ENCODE data around the gene EFHC1.

EFHC1 gene

DNA sequence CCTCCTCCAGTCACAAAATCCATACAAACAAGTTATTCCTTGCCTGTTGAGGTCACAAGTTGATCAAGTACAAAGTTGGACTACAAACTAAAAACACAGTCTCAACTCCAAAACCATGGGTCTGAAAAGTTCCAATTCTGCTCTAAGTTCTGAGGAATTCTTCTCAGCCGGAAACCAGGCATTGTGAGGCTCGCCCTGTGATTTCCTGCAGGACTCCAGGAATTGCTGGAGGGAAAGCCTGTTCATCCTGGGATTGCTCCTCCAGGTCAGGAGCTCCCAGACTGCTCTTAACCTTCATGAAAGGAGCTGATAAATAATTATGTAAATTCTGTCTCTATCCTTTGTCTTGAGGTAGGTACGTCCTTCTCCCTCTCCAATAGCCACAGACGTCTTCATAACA is 148.2 kb downstream of the EFHC1 start:
- TF ChIP-seq CSDC2 (CRISPR knock-in tag; IDR thresholded peaks at IDR 0.05) (no peak), BACH2 (CRISPR knock-in tag; IDR thresholded peaks at IDR 0.05; ENCODE audit: borderline replicate concordance) (no peak), TCF4 (CRISPR knock-in tag; IDR thresholded peaks at IDR 0.05; ENCODE audit: borderline replicate concordance) (no peak), ZNF70 (CRISPR knock-in tag; IDR thresholded peaks at IDR 0.05) (no peak), GLIS3 (CRISPR knock-in tag; IDR thresholded peaks at IDR 0.05) (no peak), ISL1 (CRISPR knock-in tag; IDR thresholded peaks at IDR 0.05) (no peak), ZC3H10 (CRISPR knock-in tag; IDR thresholded peaks at IDR 0.05) (no peak), ESRRG (CRISPR knock-in tag; IDR thresholded peaks at IDR 0.05) (no peak), ZNF8 (CRISPR knock-in tag; IDR thresholded peaks at IDR 0.05) (no peak)
- TF ChIP-seq, protein P1, sequence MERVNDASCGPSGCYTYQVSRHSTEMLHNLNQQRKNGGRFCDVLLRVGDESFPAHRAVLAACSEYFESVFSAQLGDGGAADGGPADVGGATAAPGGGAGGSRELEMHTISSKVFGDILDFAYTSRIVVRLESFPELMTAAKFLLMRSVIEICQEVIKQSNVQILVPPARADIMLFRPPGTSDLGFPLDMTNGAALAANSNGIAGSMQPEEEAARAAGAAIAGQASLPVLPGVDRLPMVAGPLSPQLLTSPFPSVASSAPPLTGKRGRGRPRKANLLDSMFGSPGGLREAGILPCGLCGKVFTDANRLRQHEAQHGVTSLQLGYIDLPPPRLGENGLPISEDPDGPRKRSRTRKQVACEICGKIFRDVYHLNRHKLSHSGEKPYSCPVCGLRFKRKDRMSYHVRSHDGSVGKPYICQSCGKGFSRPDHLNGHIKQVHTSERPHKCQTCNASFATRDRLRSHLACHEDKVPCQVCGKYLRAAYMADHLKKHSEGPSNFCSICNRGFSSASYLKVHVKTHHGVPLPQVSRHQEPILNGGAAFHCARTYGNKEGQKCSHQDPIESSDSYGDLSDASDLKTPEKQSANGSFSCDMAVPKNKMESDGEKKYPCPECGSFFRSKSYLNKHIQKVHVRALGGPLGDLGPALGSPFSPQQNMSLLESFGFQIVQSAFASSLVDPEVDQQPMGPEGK (CRISPR knock-in tag; IDR thresholded peaks at IDR 0.05; ENCODE audit: borderline replicate concordance): no peak
- ATAC-seq: no peak

DNA sequence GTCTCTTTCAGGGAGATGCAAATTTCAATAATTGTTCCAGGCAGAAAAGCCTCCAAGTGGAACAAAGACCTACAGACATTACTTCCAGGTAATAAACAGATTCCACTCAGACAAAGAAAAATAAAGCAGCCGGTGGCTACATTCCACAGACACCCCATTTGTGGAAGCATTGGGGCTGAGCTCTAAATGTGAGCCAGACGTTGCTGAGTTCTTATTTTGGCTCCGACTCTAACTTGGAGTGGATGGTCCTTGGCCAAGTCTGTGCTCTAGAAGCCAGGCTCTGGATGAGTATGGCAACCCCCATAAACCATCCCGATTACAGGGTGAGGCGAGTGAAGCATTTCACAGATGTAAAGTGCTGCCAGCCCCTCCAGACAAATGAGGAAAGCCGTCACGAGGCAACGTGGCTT is 150.2 kb downstream of the EFHC1 start:
- peak; percentile 52 for ATAC-seq
- TF ChIP-seq, protein P2, sequence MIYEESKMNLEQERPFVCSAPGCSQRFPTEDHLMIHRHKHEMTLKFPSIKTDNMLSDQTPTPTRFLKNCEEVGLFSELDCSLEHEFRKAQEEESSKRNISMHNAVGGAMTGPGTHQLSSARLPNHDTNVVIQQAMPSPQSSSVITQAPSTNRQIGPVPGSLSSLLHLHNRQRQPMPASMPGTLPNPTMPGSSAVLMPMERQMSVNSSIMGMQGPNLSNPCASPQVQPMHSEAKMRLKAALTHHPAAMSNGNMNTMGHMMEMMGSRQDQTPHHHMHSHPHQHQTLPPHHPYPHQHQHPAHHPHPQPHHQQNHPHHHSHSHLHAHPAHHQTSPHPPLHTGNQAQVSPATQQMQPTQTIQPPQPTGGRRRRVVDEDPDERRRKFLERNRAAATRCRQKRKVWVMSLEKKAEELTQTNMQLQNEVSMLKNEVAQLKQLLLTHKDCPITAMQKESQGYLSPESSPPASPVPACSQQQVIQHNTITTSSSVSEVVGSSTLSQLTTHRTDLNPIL (CRISPR knock-in tag; IDR thresholded peaks at IDR 0.05; ENCODE audit: low read depth): no peak
- TF ChIP-seq ZC3H10 (CRISPR knock-in tag; IDR thresholded peaks at IDR 0.05): no peak
- TF ChIP-seq, protein P3, sequence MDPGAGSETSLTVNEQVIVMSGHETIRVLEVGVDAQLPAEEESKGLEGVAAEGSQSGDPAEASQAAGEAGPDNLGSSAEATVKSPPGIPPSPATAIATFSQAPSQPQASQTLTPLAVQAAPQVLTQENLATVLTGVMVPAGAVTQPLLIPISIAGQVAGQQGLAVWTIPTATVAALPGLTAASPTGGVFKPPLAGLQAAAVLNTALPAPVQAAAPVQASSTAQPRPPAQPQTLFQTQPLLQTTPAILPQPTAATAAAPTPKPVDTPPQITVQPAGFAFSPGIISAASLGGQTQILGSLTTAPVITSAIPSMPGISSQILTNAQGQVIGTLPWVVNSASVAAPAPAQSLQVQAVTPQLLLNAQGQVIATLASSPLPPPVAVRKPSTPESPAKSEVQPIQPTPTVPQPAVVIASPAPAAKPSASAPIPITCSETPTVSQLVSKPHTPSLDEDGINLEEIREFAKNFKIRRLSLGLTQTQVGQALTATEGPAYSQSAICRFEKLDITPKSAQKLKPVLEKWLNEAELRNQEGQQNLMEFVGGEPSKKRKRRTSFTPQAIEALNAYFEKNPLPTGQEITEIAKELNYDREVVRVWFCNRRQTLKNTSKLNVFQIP (CRISPR knock-in tag; IDR thresholded peaks at IDR 0.05; ENCODE audit: borderline replicate concordance, low read depth): no peak
- no peak for TF ChIP-seq ARNTL (CRISPR knock-in tag; IDR thresholded peaks at IDR 0.05; ENCODE audit: borderline replicate concordance, low read depth)
- no peak for TF ChIP-seq ZNF565 (CRISPR knock-in tag; conservative IDR thresholded peaks at IDR 0.05; ENCODE audit: low read depth)
- TF ChIP-seq, protein P4, sequence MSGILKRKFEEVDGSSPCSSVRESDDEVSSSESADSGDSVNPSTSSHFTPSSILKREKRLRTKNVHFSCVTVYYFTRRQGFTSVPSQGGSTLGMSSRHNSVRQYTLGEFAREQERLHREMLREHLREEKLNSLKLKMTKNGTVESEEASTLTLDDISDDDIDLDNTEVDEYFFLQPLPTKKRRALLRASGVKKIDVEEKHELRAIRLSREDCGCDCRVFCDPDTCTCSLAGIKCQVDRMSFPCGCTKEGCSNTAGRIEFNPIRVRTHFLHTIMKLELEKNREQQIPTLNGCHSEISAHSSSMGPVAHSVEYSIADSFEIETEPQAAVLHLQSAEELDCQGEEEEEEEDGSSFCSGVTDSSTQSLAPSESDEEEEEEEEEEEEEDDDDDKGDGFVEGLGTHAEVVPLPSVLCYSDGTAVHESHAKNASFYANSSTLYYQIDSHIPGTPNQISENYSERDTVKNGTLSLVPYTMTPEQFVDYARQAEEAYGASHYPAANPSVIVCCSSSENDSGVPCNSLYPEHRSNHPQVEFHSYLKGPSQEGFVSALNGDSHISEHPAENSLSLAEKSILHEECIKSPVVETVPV (CRISPR knock-in tag; IDR thresholded peaks at IDR 0.05): no peak
- TF ChIP-seq, protein P1 (CRISPR knock-in tag; IDR thresholded peaks at IDR 0.05; ENCODE audit: borderline replicate concordance): no peak
- no peak for TF ChIP-seq ZNF8 (CRISPR knock-in tag; IDR thresholded peaks at IDR 0.05)
- no peak for TF ChIP-seq ZNF70 (CRISPR knock-in tag; IDR thresholded peaks at IDR 0.05)

DNA sequence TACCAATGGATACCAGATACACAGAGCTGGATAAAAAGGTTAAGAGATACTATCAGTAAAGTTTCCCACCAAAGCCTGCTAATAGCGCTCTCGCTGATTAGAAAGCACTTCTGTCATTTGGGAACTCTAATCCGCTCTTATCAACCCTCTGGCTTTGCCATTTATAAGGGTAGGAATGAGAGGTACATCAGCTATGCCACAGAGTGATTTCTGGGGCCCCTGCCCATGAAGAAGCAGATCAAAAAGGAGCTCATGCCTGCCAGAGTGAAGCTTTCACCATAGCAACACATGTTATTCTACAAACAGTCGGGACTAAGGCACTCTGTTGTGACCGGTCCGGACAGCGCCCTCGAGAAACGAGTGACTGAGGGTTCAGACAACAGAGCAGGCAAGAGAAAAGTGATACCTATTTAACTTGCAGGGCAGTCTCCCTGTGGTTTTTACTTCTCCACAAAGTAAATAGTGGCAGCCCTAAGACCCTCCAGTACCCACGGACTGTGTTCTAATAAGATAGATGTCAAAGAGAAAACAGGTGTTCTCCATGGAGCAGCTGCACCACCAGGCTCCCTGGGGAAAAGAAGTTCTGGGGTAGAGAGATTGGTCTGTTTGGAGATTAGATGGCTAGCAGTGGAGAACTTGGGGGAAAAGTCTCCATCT is 151.1 kb downstream of the EFHC1 start:
- no peak; the same call in 2 of the 3 replicates for ATAC-seq
- TF ChIP-seq ZFP3 (CRISPR knock-in tag; IDR thresholded peaks at IDR 0.05): no peak
- no peak for TF ChIP-seq CSDC2 (CRISPR knock-in tag; IDR thresholded peaks at IDR 0.05)
- TF ChIP-seq ZFP30 (CRISPR knock-in tag; IDR thresholded peaks at IDR 0.05): no peak
- no peak for TF ChIP-seq ARNTL (CRISPR knock-in tag; IDR thresholded peaks at IDR 0.05; ENCODE audit: borderline replicate concordance, low read depth)
- TF ChIP-seq SNAI2 (CRISPR knock-in tag; IDR thresholded peaks at IDR 0.05): no peak
- TF ChIP-seq ZNF565 (CRISPR knock-in tag; conservative IDR thresholded peaks at IDR 0.05; ENCODE audit: low read depth): no peak
- TF ChIP-seq, protein P4 (CRISPR knock-in tag; IDR thresholded peaks at IDR 0.05): no peak
- TF ChIP-seq ZNF70 (CRISPR knock-in tag; IDR thresholded peaks at IDR 0.05): no peak
- TF ChIP-seq OSR1 (CRISPR knock-in tag; IDR thresholded peaks at IDR 0.05): no peak
- no peak for TF ChIP-seq TCF4 (CRISPR knock-in tag; IDR thresholded peaks at IDR 0.05; ENCODE audit: borderline replicate concordance)
- TF ChIP-seq, protein P2 (CRISPR knock-in tag; IDR thresholded peaks at IDR 0.05; ENCODE audit: low read depth): no peak
- TF ChIP-seq, protein P5, sequence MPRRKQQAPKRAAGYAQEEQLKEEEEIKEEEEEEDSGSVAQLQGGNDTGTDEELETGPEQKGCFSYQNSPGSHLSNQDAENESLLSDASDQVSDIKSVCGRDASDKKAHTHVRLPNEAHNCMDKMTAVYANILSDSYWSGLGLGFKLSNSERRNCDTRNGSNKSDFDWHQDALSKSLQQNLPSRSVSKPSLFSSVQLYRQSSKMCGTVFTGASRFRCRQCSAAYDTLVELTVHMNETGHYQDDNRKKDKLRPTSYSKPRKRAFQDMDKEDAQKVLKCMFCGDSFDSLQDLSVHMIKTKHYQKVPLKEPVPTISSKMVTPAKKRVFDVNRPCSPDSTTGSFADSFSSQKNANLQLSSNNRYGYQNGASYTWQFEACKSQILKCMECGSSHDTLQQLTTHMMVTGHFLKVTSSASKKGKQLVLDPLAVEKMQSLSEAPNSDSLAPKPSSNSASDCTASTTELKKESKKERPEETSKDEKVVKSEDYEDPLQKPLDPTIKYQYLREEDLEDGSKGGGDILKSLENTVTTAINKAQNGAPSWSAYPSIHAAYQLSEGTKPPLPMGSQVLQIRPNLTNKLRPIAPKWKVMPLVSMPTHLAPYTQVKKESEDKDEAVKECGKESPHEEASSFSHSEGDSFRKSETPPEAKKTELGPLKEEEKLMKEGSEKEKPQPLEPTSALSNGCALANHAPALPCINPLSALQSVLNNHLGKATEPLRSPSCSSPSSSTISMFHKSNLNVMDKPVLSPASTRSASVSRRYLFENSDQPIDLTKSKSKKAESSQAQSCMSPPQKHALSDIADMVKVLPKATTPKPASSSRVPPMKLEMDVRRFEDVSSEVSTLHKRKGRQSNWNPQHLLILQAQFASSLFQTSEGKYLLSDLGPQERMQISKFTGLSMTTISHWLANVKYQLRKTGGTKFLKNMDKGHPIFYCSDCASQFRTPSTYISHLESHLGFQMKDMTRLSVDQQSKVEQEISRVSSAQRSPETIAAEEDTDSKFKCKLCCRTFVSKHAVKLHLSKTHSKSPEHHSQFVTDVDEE (CRISPR knock-in tag; IDR thresholded peaks at IDR 0.05): no peak
- TF ChIP-seq RARB (CRISPR knock-in tag; IDR thresholded peaks at IDR 0.05): no peak
- TF ChIP-seq ZNF8 (CRISPR knock-in tag; IDR thresholded peaks at IDR 0.05): no peak
